ENCODE data around the gene SERPINB7. TPM values are rescaled to one million over a fixed set of nuclear protein-coding genes. Genes with fewer than 3 reads are reported as not detected.

SERPINB7 gene
- total and polyA plus RNA-seq, 5 donors from 2014 or later: not detected

GRCh38 chr18:63834471-63835113 lies 59.4 kb downstream of the SERPINB7 start:
- peaks cover 0 to 2% (median 0%) of the 10 kb centered on the region in 7 donors for H3K9me3 Mint-ChIP-seq
- Histone ChIP-seq H3K36me3 (ENCODE audit: control insufficient read depth, insufficient read depth, low read length) (no peaks in the 10 kb centered on the region), H3K27me3 (ENCODE audit: control insufficient read depth, insufficient read depth, low read length) (peaks cover 2% of the 10 kb centered on the region), H3K4me1 (ENCODE audit: control insufficient read depth, insufficient read depth, low read length, poor library complexity, severe bottlenecking) (no peaks in the 10 kb centered on the region), H3K4me3 (ENCODE audit: low read depth, low read length) (no peak overlapping the region), H3K27ac (ENCODE audit: insufficient read depth, low read length, poor library complexity, severe bottlenecking) (no peak overlapping the region), H3K9me3 (ENCODE audit: control insufficient read depth in 2 of 2, low read length in 2 of 2) (no peaks in the 10 kb centered on the region)
- peaks cover 17% of the 10 kb centered on the region for H3K27me3 Mint-ChIP-seq
- no peak overlapping the region for H3K4me3 Mint-ChIP-seq
- no peak for DNase-seq
- ATAC-seq (ENCODE audit: low read depth in 2 of 2): no peak
- no peaks in the 10 kb centered on the region for H3K36me3 Mint-ChIP-seq
- H3K27ac Mint-ChIP-seq: no peak overlapping the region
- peaks cover 0 to 4% (median 0%) of the 10 kb centered on the region in 4 donors for H3K4me1 Mint-ChIP-seq

GRCh38 chr18:63836456-63836855 lies 61.2 kb downstream of the SERPINB7 start:
- Histone ChIP-seq H3K36me3 (ENCODE audit: control insufficient read depth, insufficient read depth, low read length) (no peaks in the 10 kb centered on the region), H3K27me3 (ENCODE audit: control insufficient read depth, insufficient read depth, low read length) (peaks cover 2% of the 10 kb centered on the region), H3K27ac (ENCODE audit: insufficient read depth, low read length, poor library complexity, severe bottlenecking) (no peak overlapping the region), H3K9me3 (ENCODE audit: control insufficient read depth in 2 of 2, low read length in 2 of 2) (no peaks in the 10 kb centered on the region), H3K4me1 (ENCODE audit: control insufficient read depth, insufficient read depth, low read length, poor library complexity, severe bottlenecking) (no peaks in the 10 kb centered on the region), H3K4me3 (ENCODE audit: low read depth, low read length) (no peak overlapping the region)
- Mint-ChIP-seq H3K4me1 (peaks cover 0 to 2% (median 0%) of the 10 kb centered on the region in 4 donors), H3K4me3 (no peak overlapping the region), H3K36me3 (no peaks in the 10 kb centered on the region), H3K27ac (no peak overlapping the region), H3K9me3 (peaks cover 0 to 2% (median 0%) of the 10 kb centered on the region in 7 donors), H3K27me3 (peaks cover 13% of the 10 kb centered on the region)
- no peak for ATAC-seq (ENCODE audit: low read depth in 2 of 2)
- DNase-seq: no peak

GRCh38 chr18:63837590-63837989 lies 62.4 kb downstream of the SERPINB7 start:
- DNase-seq (no peak), ATAC-seq (ENCODE audit: low read depth in 2 of 2) (no peak)
- Mint-ChIP-seq H3K36me3 (no peaks in the 10 kb centered on the region), H3K27me3 (peaks cover 12% of the 10 kb centered on the region), H3K4me1 (no peaks in the 10 kb centered on the region), H3K4me3 (no peak overlapping the region), H3K27ac (no peak overlapping the region), H3K9me3 (peaks cover 0 to 2% (median 0%) of the 10 kb centered on the region in 7 donors)
- Histone ChIP-seq H3K36me3 (ENCODE audit: control insufficient read depth, insufficient read depth, low read length) (no peaks in the 10 kb centered on the region), H3K27ac (ENCODE audit: insufficient read depth, low read length, poor library complexity, severe bottlenecking) (no peak overlapping the region), H3K9me3 (ENCODE audit: control insufficient read depth in 2 of 2, low read length in 2 of 2) (no peaks in the 10 kb centered on the region), H3K4me3 (ENCODE audit: low read depth, low read length) (no peak overlapping the region), H3K27me3 (ENCODE audit: control insufficient read depth, insufficient read depth, low read length) (peaks cover 2% of the 10 kb centered on the region), H3K4me1 (ENCODE audit: control insufficient read depth, insufficient read depth, low read length, poor library complexity, severe bottlenecking) (no peaks in the 10 kb centered on the region)

- Histone ChIP-seq H3K4me3 (ENCODE audit: low read depth, low read length) (no peak overlapping the region), H3K27me3 (ENCODE audit: control insufficient read depth, insufficient read depth, low read length) (peaks cover 7% of the 10 kb centered on the region), H3K4me1 (ENCODE audit: control insufficient read depth, insufficient read depth, low read length, poor library complexity, severe bottlenecking) (no peaks in the 10 kb centered on the region), H3K9me3 (ENCODE audit: control insufficient read depth in 2 of 2, low read length in 2 of 2) (no peaks in the 10 kb centered on the region), H3K27ac (ENCODE audit: insufficient read depth, low read length, poor library complexity, severe bottlenecking) (no peak overlapping the region), H3K36me3 (ENCODE audit: control insufficient read depth, insufficient read depth, low read length) (no peaks in the 10 kb centered on the region)
- Mint-ChIP-seq H3K27ac (no peak overlapping the region), H3K4me1 (no peaks in the 10 kb centered on the region), H3K27me3 (peaks cover 31% of the 10 kb centered on the region), H3K9me3 (no peaks in the 10 kb centered on the region), H3K4me3 (no peak overlapping the region), H3K36me3 (no peaks in the 10 kb centered on the region)
- no peak for DNase-seq
- no peak for ATAC-seq (ENCODE audit: low read depth in 2 of 2)
Observed at GRCh38 chr18:63843008-63843407, 67.8 kb downstream of the SERPINB7 start.

- H3K27ac Mint-ChIP-seq: no peak overlapping the region
- H3K4me1 Mint-ChIP-seq: no peaks in the 10 kb centered on the region
- H3K4me1 ChIP-seq (ENCODE audit: control insufficient read depth, insufficient read depth, low read length, poor library complexity, severe bottlenecking): no peaks in the 10 kb centered on the region
- H3K27me3 ChIP-seq (ENCODE audit: control insufficient read depth, insufficient read depth, low read length): peaks cover 8% of the 10 kb centered on the region
- H3K36me3 Mint-ChIP-seq: no peaks in the 10 kb centered on the region
- no peak overlapping the region for H3K4me3 Mint-ChIP-seq
- H3K4me3 ChIP-seq (ENCODE audit: low read depth, low read length): no peak overlapping the region
- no peak overlapping the region for H3K27ac ChIP-seq (ENCODE audit: insufficient read depth, low read length, poor library complexity, severe bottlenecking)
- H3K9me3 ChIP-seq (ENCODE audit: control insufficient read depth in 2 of 2, low read length in 2 of 2): no peaks in the 10 kb centered on the region
- H3K27me3 Mint-ChIP-seq: peaks cover 27% of the 10 kb centered on the region
- no peak for ATAC-seq (ENCODE audit: low read depth in 2 of 2)
- peak in 1 of 3 donors; percentile 9 for DNase-seq
- H3K9me3 Mint-ChIP-seq: no peaks in the 10 kb centered on the region
- no peaks in the 10 kb centered on the region for H3K36me3 ChIP-seq (ENCODE audit: control insufficient read depth, insufficient read depth, low read length)
Observed at GRCh38 chr18:63844254-63844653, 69.0 kb downstream of the SERPINB7 start.

- Histone ChIP-seq H3K4me3 (ENCODE audit: low read depth, low read length) (no peak overlapping the region), H3K9me3 (ENCODE audit: control insufficient read depth in 2 of 2, low read length in 2 of 2) (no peaks in the 10 kb centered on the region), H3K36me3 (ENCODE audit: control insufficient read depth, insufficient read depth, low read length) (no peaks in the 10 kb centered on the region), H3K4me1 (ENCODE audit: control insufficient read depth, insufficient read depth, low read length, poor library complexity, severe bottlenecking) (no peaks in the 10 kb centered on the region), H3K27me3 (ENCODE audit: control insufficient read depth, insufficient read depth, low read length) (peaks cover 8% of the 10 kb centered on the region), H3K27ac (ENCODE audit: insufficient read depth, low read length, poor library complexity, severe bottlenecking) (no peak overlapping the region)
- DNase-seq: peak in 1 of 3 donors; percentile 32
- no peaks in the 10 kb centered on the region for H3K4me1 Mint-ChIP-seq
- no peaks in the 10 kb centered on the region for H3K9me3 Mint-ChIP-seq
- H3K27ac Mint-ChIP-seq: no peak overlapping the region
- no peak overlapping the region for H3K4me3 Mint-ChIP-seq
- H3K36me3 Mint-ChIP-seq: no peaks in the 10 kb centered on the region
- peaks cover 32% of the 10 kb centered on the region for H3K27me3 Mint-ChIP-seq
- no peak for ATAC-seq (ENCODE audit: low read depth in 2 of 2)
Observed at GRCh38 chr18:63848159-63848558, 72.9 kb downstream of the SERPINB7 start.

GRCh38 chr18:63850020-63850419 lies 74.8 kb downstream of the SERPINB7 start:
- Histone ChIP-seq H3K4me1 (ENCODE audit: control insufficient read depth, insufficient read depth, low read length, poor library complexity, severe bottlenecking) (no peaks in the 10 kb centered on the region), H3K27me3 (ENCODE audit: control insufficient read depth, insufficient read depth, low read length) (peaks cover 6% of the 10 kb centered on the region), H3K36me3 (ENCODE audit: control insufficient read depth, insufficient read depth, low read length) (no peaks in the 10 kb centered on the region), H3K9me3 (ENCODE audit: control insufficient read depth in 2 of 2, low read length in 2 of 2) (no peaks in the 10 kb centered on the region), H3K27ac (ENCODE audit: insufficient read depth, low read length, poor library complexity, severe bottlenecking) (no peak overlapping the region), H3K4me3 (ENCODE audit: low read depth, low read length) (no peak overlapping the region)
- ATAC-seq (ENCODE audit: low read depth in 2 of 2) (no peak), DNase-seq (peak in 1 of 3 donors; percentile 6)
- peaks cover 22% of the 10 kb centered on the region for H3K27me3 Mint-ChIP-seq
- no peak overlapping the region for H3K27ac Mint-ChIP-seq
- no peaks in the 10 kb centered on the region for H3K4me1 Mint-ChIP-seq
- no peaks in the 10 kb centered on the region for H3K36me3 Mint-ChIP-seq
- peaks cover 0 to 2% (median 0%) of the 10 kb centered on the region in 7 donors for H3K9me3 Mint-ChIP-seq
- no peak overlapping the region for H3K4me3 Mint-ChIP-seq

GRCh38 chr18:63850636-63851035 lies 75.4 kb downstream of the SERPINB7 start:
- no peak for ATAC-seq (ENCODE audit: low read depth in 2 of 2)
- H3K4me1 Mint-ChIP-seq: no peaks in the 10 kb centered on the region

More at GRCh38 chr18:63850636-63851035, 75.4 kb downstream of the SERPINB7 start:
- Mint-ChIP-seq H3K9me3 (peaks cover 0 to 3% (median 0%) of the 10 kb centered on the region in 7 donors), H3K36me3 (no peaks in the 10 kb centered on the region), H3K27me3 (peaks cover 18% of the 10 kb centered on the region), H3K27ac (no peak overlapping the region), H3K4me3 (no peak overlapping the region)
- Histone ChIP-seq H3K4me3 (ENCODE audit: low read depth, low read length) (no peak overlapping the region), H3K36me3 (ENCODE audit: control insufficient read depth, insufficient read depth, low read length) (no peaks in the 10 kb centered on the region), H3K9me3 (ENCODE audit: control insufficient read depth in 2 of 2, low read length in 2 of 2) (no peaks in the 10 kb centered on the region), H3K4me1 (ENCODE audit: control insufficient read depth, insufficient read depth, low read length, poor library complexity, severe bottlenecking) (no peaks in the 10 kb centered on the region), H3K27ac (ENCODE audit: insufficient read depth, low read length, poor library complexity, severe bottlenecking) (no peak overlapping the region), H3K27me3 (ENCODE audit: control insufficient read depth, insufficient read depth, low read length) (peaks cover 5% of the 10 kb centered on the region)
- DNase-seq: no peak
